Brain microvascular endothelial cell (primary cell): ENCODE results near the gene FBN1.
A peak's percentile ranks its signal among the peaks of the same experiment; 100 is the strongest.

Source experiments
- DNase-seq: peaks from one replicate; pipeline ENCODE4 v3.0.0-alpha.2; 2020
- H3K27ac ChIP-seq: fragments of 250-450 bp; sonication (Bioruptor Pico); 2 replicates; pipeline ENCODE4 v1.5.1; 2020; ENCODE audit warnings: mild to moderate bottlenecking, moderate library complexity
- H3K27me3 ChIP-seq: fragments of 250-450 bp; sonication (Bioruptor Pico); replicated peaks from 2 replicates; pipeline ENCODE4 v1.5.1; 2020; ENCODE audit warnings: mild to moderate bottlenecking
- H3K36me3 ChIP-seq: fragments of 250-450 bp; sonication (Bioruptor Pico); replicated peaks from 2 replicates; pipeline ENCODE4 v1.5.1; 2020; ENCODE audit warnings: mild to moderate bottlenecking
- H3K4me3 ChIP-seq: 2 replicates; pipeline ENCODE4 v1.5.1; 2011; ENCODE audit warnings: low read depth, mild to moderate bottlenecking, control low read depth, low read length, moderate library complexity
- in situ Hi-C: cut with HindIII; loops from 2 replicates; pipeline ENCODE4 v1.10.0; 2017; ENCODE audit warnings: low sequenced_read_pairs, low pct_ligation_motif_present
- TF ChIP-seq, protein P1 (sequence below): IDR thresholded peaks from 2 replicates; pipeline ENCODE4 v1.5.1; 2011; ENCODE audit warnings: low read depth, mild to moderate bottlenecking, moderate library complexity, low read length, control low read depth, inconsistent platforms; ENCODE audit errors: missing control alignments

The FBN1 gene

DNA sequence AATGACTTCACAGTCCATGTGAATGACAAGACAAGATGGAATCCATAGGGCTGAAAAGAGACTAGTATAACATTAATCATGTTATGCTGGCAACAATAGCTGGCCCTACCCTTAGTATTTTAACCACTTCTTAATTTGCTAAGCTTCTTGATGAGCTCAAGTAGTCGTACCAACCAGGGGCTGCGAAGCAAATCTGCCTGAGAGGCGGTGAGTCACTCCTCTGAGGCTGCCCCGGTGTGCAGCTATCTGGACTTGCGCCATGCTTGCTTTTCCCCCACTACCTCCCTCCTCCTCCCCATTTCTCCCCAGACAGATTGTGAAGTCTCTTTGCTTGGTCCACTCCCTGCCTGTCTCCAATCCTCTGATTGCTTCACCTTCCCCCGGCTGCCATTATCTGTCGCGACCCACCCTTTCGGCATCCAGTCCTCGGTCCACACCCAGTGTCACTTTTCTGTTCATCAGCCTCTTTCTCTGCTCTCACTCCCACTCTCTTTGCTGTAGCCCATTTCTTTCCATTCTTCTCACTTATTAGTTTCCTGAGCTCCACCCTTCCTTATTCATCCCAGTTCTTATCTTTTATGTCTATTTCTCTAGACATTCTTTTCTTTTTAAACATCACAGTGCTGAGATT, 271.6 kb downstream of the FBN1 start:
- TF ChIP-seq, protein P1, sequence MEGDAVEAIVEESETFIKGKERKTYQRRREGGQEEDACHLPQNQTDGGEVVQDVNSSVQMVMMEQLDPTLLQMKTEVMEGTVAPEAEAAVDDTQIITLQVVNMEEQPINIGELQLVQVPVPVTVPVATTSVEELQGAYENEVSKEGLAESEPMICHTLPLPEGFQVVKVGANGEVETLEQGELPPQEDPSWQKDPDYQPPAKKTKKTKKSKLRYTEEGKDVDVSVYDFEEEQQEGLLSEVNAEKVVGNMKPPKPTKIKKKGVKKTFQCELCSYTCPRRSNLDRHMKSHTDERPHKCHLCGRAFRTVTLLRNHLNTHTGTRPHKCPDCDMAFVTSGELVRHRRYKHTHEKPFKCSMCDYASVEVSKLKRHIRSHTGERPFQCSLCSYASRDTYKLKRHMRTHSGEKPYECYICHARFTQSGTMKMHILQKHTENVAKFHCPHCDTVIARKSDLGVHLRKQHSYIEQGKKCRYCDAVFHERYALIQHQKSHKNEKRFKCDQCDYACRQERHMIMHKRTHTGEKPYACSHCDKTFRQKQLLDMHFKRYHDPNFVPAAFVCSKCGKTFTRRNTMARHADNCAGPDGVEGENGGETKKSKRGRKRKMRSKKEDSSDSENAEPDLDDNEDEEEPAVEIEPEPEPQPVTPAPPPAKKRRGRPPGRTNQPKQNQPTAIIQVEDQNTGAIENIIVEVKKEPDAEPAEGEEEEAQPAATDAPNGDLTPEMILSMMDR: no peak
- peak; percentile 89 for DNase-seq
- Histone ChIP-seq H3K36me3 (no peaks in the 10 kb centered on the region), H3K27ac (peak overlapping the region; percentile 78), H3K4me3 (no peak overlapping the region), H3K27me3 (no peaks in the 10 kb centered on the region)
- in situ Hi-C loops: no loop called here

DNA sequence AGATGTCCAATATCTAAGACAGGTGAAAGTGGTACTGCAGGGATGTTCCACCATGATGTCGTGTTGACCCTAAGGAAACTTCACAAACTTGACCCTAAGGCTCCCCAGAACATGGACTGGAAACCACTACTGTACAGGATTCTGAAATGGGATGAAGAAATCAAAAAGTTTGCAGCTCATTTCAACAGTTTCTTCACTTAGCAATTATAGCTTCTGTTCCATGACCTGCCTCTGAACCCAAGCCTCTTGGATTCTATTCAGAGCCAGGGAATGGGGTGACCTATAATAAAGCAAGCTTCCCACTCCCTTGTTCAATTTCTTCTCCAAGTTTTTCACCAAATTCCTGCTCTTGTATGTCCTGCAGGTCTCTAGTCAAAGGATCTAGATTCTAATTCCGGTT, 273.5 kb downstream of the FBN1 start:
- Histone ChIP-seq H3K4me3 (no peak overlapping the region), H3K27me3 (no peaks in the 10 kb centered on the region), H3K27ac (no peak overlapping the region), H3K36me3 (no peaks in the 10 kb centered on the region)
- no peak for DNase-seq
- in situ Hi-C loops: no loop called here
- TF ChIP-seq, protein P1: no peak

DNA sequence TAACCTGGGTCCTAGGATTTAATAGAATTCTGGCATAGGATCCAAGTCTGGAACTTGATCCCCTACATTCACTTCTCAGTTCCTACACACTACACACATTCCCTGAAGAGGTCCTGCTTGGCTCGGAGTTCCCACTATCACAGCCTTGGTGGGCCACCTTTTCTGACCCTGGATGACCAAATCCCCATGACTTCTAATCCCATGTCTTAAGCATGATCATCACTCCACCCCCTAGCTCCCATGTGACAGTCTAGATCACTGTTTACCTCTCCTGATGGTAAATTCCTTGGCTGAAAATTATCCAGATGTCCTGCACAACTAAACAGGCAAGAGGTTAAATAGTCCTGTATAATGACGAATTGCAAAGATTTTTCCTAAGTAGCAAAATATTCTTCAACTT, 274.0 kb downstream of the FBN1 start:
- no peak for DNase-seq
- no peaks in the 10 kb centered on the region for H3K36me3 ChIP-seq

DNA sequence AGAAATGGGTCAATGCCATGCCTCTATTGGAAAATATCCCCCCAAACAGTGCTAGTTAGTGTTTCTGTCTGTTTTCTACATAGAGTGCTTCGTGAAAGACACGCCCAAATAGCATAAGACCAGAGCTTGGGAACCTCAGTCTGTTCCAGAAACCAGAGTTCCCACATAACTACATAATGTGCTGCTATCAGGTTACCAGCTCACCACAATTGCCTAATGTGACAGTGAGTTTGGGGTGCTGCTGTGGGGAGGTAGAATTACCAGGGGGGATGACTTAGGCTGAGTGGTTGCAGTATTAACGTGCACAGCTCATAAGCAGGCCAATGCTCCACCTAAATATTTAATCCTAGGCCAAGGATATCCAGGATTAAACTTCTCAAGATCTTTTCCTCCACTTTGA, 275.0 kb downstream of the FBN1 start:
- Histone ChIP-seq H3K36me3 (no peaks in the 10 kb centered on the region), H3K27ac (peak overlapping the region; percentile 33), H3K27me3 (no peaks in the 10 kb centered on the region), H3K4me3 (no peak overlapping the region)
- in situ Hi-C loops: no loop called here
- TF ChIP-seq, protein P1: no peak
- peak; percentile 83 for DNase-seq

More for the DNA sequence above, 274.0 kb downstream of the FBN1 start:
- H3K4me3 ChIP-seq: no peak overlapping the region
- TF ChIP-seq, protein P1: no peak
- no peak overlapping the region for H3K27ac ChIP-seq
- no peaks in the 10 kb centered on the region for H3K27me3 ChIP-seq
- in situ Hi-C loops: no loop called here

DNA sequence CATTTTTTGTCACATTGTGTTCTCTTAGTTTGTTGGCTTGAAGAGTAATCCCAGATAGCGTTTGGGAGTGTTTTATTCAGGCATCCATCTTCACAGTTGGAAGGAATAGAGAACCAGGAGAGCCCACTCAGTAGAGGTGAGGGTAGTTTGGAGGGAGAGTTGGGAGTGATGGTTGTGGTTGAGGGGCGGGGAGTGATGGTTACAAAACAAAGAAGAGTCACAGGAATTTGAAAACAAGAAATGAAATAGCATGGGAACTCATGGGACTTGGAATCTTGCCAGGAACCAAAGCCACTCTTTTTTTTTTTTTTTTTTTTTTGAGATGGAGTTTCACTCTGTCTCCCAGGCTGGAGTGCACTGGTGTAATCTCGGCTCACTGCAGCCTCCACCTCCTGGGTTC, 278.0 kb downstream of the FBN1 start:
- in situ Hi-C loops: no loop called here

More for the DNA sequence above, 278.0 kb downstream of the FBN1 start:
- H3K36me3 ChIP-seq: no peaks in the 10 kb centered on the region
- TF ChIP-seq, protein P1: no peak
- peak overlapping the region; percentile 35 for H3K27ac ChIP-seq
- DNase-seq: peak; percentile 55
- H3K4me3 ChIP-seq: no peak overlapping the region
- no peaks in the 10 kb centered on the region for H3K27me3 ChIP-seq
